ENCODE results near the gene PFDN6.

DNA sequence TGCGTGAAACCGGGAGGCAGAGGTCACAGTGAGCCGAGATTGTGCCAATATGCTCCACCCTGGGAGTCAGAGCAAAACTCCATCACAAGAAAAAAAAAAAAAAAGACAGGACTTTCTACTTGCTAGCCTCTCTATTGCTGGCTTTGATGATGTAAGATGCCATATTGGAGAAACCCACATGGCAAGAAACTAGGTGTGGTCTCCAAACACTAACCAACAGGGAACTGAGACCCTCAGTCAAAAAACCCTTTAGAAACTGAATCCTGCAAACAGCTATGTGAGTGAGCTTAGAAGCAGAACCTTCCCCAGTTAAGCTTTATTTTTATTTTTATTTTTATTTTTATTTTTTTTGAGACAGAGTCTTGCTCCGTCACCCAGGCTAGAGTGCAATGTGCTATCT, 46.5 kb downstream of the PFDN6 start:
- TF ChIP-seq, protein P1, sequence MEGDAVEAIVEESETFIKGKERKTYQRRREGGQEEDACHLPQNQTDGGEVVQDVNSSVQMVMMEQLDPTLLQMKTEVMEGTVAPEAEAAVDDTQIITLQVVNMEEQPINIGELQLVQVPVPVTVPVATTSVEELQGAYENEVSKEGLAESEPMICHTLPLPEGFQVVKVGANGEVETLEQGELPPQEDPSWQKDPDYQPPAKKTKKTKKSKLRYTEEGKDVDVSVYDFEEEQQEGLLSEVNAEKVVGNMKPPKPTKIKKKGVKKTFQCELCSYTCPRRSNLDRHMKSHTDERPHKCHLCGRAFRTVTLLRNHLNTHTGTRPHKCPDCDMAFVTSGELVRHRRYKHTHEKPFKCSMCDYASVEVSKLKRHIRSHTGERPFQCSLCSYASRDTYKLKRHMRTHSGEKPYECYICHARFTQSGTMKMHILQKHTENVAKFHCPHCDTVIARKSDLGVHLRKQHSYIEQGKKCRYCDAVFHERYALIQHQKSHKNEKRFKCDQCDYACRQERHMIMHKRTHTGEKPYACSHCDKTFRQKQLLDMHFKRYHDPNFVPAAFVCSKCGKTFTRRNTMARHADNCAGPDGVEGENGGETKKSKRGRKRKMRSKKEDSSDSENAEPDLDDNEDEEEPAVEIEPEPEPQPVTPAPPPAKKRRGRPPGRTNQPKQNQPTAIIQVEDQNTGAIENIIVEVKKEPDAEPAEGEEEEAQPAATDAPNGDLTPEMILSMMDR (optimal IDR thresholded peaks at IDR 0.05 in 1 of 3, IDR thresholded peaks at IDR 0.05 in 1 of 3, conservative IDR thresholded peaks at IDR 0.05 in 1 of 3; ENCODE audit: extremely low read depth in 1 of 3, insufficient read depth in 2 of 3, low read length in 3 of 3) = no peak
- no peak for TF ChIP-seq EZH2 (IDR thresholded peaks at IDR 0.05; ENCODE audit: low read length)
